Gastrocnemius medialis (tissue), 4 donors: ENCODE data around the gene RCOR1. TPM values are rescaled to one million over a fixed set of nuclear protein-coding genes. Genes with fewer than 3 reads are reported as not detected.
"Not testable (repeated sequence)": the region's sequence is repeated elsewhere in the genome, so short reads cannot be mapped to it uniquely, and the experiment has no call there.

ENCODE experiments used
- ATAC-seq, 2 donors: fragments of 150-250 bp; one replicate each; pipeline ENCODE4 v1.9.1; 2016
- DNase-seq, 2 donors: peaks; one replicate each; pipeline ENCODE4 v3.0.0-alpha.2; 2019
- H3K27ac ChIP-seq, 4 donors: fragments of 200-600 bp; sonication (generic); 1 replicate in 1 of 4; 2 replicates in 3 of 4; pipeline ENCODE4 v1.5.1; 2016 to 2018; ENCODE audit warnings: mild to moderate bottlenecking in 2 of 4, moderate library complexity in 1 of 4
- H3K27me3 ChIP-seq, 3 donors: fragments of 200-600 bp; sonication (generic) in 2 of 3; 1 replicate in 1 of 3; 2 replicates in 2 of 3; pipeline versions ENCODE4 v1.5.1 to v1.6.0; 2016 to 2019; ENCODE audit warnings: mild to moderate bottlenecking in 1 of 3, moderate library complexity in 1 of 3
- H3K36me3 ChIP-seq, 2 donors: fragments of 200-600 bp; sonication (generic) in 1 of 2; one replicate each; pipeline ENCODE4 v1.5.1; 2017 to 2018
- H3K4me1 ChIP-seq, 2 donors: fragments of 200-600 bp; sonication (generic) in 1 of 2; one replicate each; pipeline ENCODE4 v1.5.1; 2016 to 2017; ENCODE audit warnings: mild to moderate bottlenecking in 2 of 2
- H3K4me3 ChIP-seq, 4 donors: fragments of 200-600 bp; sonication (generic) in 3 of 4; 1 replicate in 1 of 4; 2 replicates in 3 of 4; pipeline ENCODE4 v1.5.1; 2016 to 2019; ENCODE audit warnings: mild to moderate bottlenecking in 2 of 4
- H3K9me3 ChIP-seq, 3 donors: fragments of 200-600 bp; sonication (generic) in 2 of 3; 1 replicate in 1 of 3; 2 replicates in 2 of 3; pipeline ENCODE4 v1.5.1; 2016 to 2019
- POLR2A ChIP-seq, 2 donors: fragments of 450-650 bp; IDR thresholded peaks; one replicate each; pipeline ENCODE4 v1.6.1; 2017; ENCODE audit warnings: antibody characterized with exemption in 2 of 2, mild to moderate bottlenecking in 2 of 2, moderate library complexity in 2 of 2
- in situ Hi-C, 4 donors: fragments of 200-750 bp; cut with MboI; loops; one replicate each; pipeline versions ENCODE4 v1.15.0 to v1.8.0; 2017; ENCODE audit warnings: low sequenced_read_pairs in 4 of 4
- intact Hi-C: fragments of 100-400 bp; cut with DNase I; formaldehyde crosslinking; loops from one replicate; pipeline ENCODE4 v1.15.1; 2023; ENCODE audit warnings: low total_unique reads
- total RNA-seq, 4 donors: library from RNA; depleted of rRNA; stranded (reverse); fragments of >200 nt; gene quantifications; one replicate each; pipeline versions ENCODE4 v1.1.0 to v1.2.3, GENCODE V29; 2016
- TF ChIP-seq, protein P1 (sequence below), 5 experiments: fragments of 450-650 bp in 3 of 5; fragments of 200-600 bp in 2 of 5; sonication (generic) in 2 of 5; IDR thresholded peaks in 4 of 5; conservative IDR thresholded peaks in 1 of 5; 1 replicate in 4 of 5; 2 replicates in 1 of 5; pipeline ENCODE4 v1.5.1; 2016 to 2019; ENCODE audit warnings: antibody characterized with exemption in 5 of 5, mild to moderate bottlenecking in 3 of 5, moderate library complexity in 3 of 5

Gene RCOR1
- total RNA-seq, 4 donors from 2014 or later: 10.0 to 14.2 (median 12.1) TPM

DNA sequence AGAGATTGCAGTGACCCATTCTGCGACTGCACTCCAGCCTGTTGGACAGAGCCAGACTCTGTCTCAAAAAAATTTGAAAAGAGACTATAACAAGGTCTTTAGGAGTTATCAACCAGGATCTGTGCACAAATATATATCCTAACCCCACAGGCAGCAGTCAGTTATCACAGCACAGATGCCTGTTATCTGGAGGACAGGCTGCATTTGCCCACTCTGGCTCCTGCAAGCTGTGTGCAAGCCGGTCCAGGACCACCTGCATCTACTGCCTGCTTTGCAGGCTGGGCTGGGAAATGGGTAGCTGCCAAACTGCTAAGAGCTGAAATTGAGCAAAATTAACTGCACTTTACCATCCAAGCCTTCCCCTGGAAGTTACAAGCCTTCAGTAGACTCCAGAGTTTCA lies 21.4 kb upstream of the RCOR1 start:
- Histone ChIP-seq H3K27ac (no peak overlapping the region), H3K4me3 (no peak overlapping the region), H3K27me3 (no peaks in the 10 kb centered on the region), H3K4me1 (no peaks in the 10 kb centered on the region), H3K36me3 (no peaks in the 10 kb centered on the region), H3K9me3 (no peaks in the 10 kb centered on the region)
- DNase-seq (no peak), ATAC-seq (no peak)
- in situ Hi-C loops (no loop called here), intact Hi-C loops (no loop called here)
- TF ChIP-seq POLR2A (IDR thresholded peaks at IDR 0.05): no peak
- TF ChIP-seq, protein P1, sequence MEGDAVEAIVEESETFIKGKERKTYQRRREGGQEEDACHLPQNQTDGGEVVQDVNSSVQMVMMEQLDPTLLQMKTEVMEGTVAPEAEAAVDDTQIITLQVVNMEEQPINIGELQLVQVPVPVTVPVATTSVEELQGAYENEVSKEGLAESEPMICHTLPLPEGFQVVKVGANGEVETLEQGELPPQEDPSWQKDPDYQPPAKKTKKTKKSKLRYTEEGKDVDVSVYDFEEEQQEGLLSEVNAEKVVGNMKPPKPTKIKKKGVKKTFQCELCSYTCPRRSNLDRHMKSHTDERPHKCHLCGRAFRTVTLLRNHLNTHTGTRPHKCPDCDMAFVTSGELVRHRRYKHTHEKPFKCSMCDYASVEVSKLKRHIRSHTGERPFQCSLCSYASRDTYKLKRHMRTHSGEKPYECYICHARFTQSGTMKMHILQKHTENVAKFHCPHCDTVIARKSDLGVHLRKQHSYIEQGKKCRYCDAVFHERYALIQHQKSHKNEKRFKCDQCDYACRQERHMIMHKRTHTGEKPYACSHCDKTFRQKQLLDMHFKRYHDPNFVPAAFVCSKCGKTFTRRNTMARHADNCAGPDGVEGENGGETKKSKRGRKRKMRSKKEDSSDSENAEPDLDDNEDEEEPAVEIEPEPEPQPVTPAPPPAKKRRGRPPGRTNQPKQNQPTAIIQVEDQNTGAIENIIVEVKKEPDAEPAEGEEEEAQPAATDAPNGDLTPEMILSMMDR (IDR thresholded peaks at IDR 0.05 in 4 of 5, conservative IDR thresholded peaks at IDR 0.05 in 1 of 5): no peak

DNA sequence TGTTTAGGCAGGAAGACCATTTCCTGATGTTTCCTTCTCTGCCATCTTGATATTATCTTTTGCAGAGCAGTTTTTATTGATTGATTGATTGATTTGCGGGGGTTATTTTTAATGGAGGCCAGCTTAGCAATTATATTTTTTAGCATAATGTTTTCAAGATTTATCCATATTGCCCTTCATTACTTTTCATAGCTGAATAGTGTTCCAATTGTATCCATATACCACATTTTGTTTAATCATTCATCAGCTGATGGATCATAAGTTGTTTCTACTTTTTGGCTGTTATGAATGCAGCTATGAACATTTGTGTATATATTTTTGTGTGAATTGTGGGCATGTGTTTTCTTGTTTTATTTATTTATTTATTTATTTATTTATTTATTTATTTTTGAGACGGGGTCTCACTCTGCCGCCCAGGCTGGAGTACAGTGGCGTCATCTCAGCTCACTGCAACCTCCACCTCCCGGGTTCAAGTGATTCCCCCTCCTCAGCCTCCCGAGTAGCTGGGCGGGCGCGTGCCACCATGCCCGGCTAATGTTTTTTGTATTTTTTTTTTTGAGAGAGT lies 20.9 kb upstream of the RCOR1 start:
- no peaks in the 10 kb centered on the region for H3K27me3 ChIP-seq
- H3K27ac ChIP-seq: no peak overlapping the region
- intact Hi-C loops: no loop called here
- H3K36me3 ChIP-seq: no peaks in the 10 kb centered on the region
- no peak for DNase-seq
- no peak for TF ChIP-seq POLR2A (IDR thresholded peaks at IDR 0.05)
- H3K4me1 ChIP-seq: no peaks in the 10 kb centered on the region
- in situ Hi-C loops: no loop called here
- no peaks in the 10 kb centered on the region for H3K9me3 ChIP-seq
- H3K4me3 ChIP-seq: no peak overlapping the region
- no peak for ATAC-seq

DNA sequence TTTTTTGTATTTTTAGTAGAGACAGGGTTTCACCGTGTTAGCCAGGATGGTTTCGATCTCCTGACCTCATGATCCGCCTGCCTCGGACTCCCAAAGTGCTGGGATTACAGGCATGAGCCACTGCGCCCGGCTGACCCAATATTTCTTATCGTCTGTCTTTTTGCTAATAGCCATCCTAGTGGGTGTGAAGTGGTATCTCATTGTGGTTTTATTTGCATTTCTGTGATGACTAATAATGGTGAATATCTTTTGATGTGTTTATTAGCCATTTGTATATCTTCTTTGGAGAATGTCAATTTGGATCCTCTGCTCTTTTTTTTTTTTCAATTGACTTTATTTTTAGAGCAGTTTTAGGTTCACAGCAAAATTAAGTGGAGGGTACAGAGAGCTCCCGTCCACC lies 19.3 kb upstream of the RCOR1 start:
- H3K27me3 ChIP-seq, DNase-seq, in situ Hi-C loops, H3K27ac ChIP-seq, H3K9me3 ChIP-seq, intact Hi-C loops, H3K4me3 ChIP-seq, ATAC-seq, H3K36me3 ChIP-seq, H3K4me1 ChIP-seq: not testable (repeated sequence)

DNA sequence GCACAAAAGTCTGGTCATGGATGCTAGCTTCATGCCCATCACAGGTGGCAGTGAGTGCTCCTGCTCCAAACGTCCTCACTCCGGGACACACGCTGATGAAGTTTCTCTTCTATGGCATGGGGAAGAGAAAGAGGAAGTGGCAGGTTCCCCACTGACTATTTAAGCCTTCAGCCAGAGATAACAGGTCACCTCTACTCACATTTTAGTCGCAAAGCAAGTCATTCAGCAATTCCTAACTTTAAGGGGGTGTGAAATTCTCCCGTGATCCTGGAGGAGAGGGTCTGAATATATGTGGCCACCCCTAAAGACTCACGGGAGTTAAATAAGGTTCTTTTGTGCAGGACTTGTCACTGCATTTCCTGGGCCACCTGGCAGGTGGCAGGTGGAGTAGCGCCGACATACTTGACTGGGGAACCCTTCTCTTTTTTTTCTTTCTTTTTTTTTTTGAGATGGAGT lies 18.8 kb upstream of the RCOR1 start:
- Histone ChIP-seq H3K36me3 (no peaks in the 10 kb centered on the region), H3K27ac (no peak overlapping the region), H3K4me3 (no peak overlapping the region), H3K4me1 (no peaks in the 10 kb centered on the region), H3K9me3 (no peaks in the 10 kb centered on the region), H3K27me3 (no peaks in the 10 kb centered on the region)
- DNase-seq (no peak), ATAC-seq (no peak)
- in situ Hi-C loops: no loop called here
- TF ChIP-seq, protein P1 (IDR thresholded peaks at IDR 0.05 in 4 of 5, conservative IDR thresholded peaks at IDR 0.05 in 1 of 5): no peak
- no peak for TF ChIP-seq POLR2A (IDR thresholded peaks at IDR 0.05)
- intact Hi-C loops: no loop called here

DNA sequence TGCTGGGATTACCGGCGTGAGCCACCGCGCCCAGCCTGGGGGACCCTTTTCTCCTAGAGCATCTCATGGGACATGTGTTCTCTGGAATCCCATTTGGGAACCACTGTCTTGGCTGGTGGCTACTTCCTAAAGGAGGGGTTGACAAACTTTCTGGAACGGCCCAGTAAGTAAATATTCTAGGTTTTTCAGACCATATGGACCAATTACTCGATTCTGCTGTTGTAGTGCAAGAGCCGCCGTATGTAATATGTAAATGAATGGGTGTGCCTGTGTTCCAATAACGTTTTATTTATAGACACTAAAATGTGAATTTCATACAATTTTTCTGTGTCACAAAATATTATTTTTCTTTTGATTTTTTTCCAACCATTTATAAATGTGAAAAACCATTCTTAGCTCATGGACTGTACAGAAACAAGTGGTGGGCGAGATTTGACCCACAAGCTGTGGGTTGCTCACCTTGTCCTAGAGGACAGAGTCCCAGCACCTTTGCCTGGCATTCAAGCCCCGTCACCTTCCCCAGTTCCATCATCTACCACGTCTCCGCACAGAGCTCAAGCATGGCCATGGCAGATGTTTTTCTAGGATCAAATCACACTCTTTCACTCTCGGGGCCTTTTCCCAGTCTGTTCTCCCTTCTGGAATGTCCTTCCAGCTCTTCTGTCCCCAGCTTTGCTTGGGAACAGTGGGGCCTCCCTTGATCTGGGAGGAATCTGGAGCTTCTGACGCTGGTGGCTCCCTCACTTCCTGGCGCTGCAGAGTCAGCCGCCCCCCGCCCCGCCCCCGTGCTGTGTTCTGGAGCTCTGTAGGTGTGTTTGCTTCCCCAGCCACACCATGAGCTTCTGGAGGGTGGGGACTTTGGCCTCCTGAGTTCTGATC lies 17.9 kb upstream of the RCOR1 start:
- ATAC-seq (no peak), DNase-seq (no peak)
- no peaks in the 10 kb centered on the region for H3K4me1 ChIP-seq
- no peaks in the 10 kb centered on the region for H3K9me3 ChIP-seq
- TF ChIP-seq, protein P1 (IDR thresholded peaks at IDR 0.05 in 4 of 5, conservative IDR thresholded peaks at IDR 0.05 in 1 of 5): no peak
- TF ChIP-seq POLR2A (IDR thresholded peaks at IDR 0.05): no peak
- no peaks in the 10 kb centered on the region for H3K36me3 ChIP-seq
- in situ Hi-C loops: no loop called here
- no peak overlapping the region for H3K4me3 ChIP-seq
- no peak overlapping the region for H3K27ac ChIP-seq
- no peaks in the 10 kb centered on the region for H3K27me3 ChIP-seq
- intact Hi-C loops: no loop called here
